ENCODE data around the gene LMF2. TPM values are rescaled to one million over a fixed set of nuclear protein-coding genes. Genes with fewer than 3 reads are reported as not detected.

The LMF2 gene
- total RNA-seq, 1 donor from 2014 or later, result 93.2 TPM

DNA sequence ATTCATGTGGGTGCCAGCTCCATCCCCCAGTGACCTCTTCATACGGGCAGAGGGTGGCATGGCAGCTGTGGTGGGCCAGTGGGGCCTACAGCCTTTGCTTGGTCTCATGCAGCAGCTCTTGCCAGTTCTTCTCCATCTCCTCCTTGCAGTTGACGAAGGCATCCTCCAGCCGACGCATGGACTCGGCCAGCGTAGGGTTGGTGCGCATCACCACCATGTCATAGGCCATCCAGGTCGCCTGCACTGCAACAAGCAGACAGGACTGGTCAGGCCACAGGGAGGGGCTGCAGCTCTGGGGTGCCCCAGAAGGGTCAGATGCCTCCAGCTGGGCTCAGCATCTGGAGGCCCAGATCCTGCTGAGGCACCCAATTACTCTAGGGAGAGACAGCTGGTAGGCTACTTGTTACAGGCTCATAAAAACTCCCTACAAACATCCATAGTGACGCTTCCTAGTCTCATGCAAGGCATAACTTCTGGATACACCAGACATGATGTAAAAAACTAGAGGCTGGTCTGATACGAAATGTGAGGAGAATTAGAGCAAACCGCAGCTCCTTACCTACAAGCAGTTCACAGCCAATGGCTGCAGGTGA lies 43.8 kb upstream of the LMF2 start:
- peaks cover 32% of the 10 kb centered on the region for H3K27me3 Mint-ChIP-seq (ENCODE audit: low read depth, unreplicated experiment)
- Histone ChIP-seq H4K20me1 (ENCODE audit: insufficient read depth, low read length) (no peaks in the 10 kb centered on the region), H3K79me2 (ENCODE audit: insufficient read depth, low read length) (no peaks in the 10 kb centered on the region), H3K36me3 (ENCODE audit: insufficient read depth, low read length) (no peaks in the 10 kb centered on the region), H3K27ac (ENCODE audit: low read depth, low read length) (no peak overlapping the region), H3K9me3 (ENCODE audit: insufficient read depth, low read depth, low read length) (no peaks in the 10 kb centered on the region), H3K4me2 (ENCODE audit: low read length) (no peak overlapping the region), H2AFZ (ENCODE audit: low read depth, low read length) (no peak overlapping the region), H3K9ac (ENCODE audit: low read length) (no peak overlapping the region), H3K27me3 (ENCODE audit: insufficient read depth, low read length) (peaks cover 35% of the 10 kb centered on the region), H3K4me1 (ENCODE audit: insufficient read depth, low read length) (no peaks in the 10 kb centered on the region), H3K4me3 (ENCODE audit: insufficient read depth, low read depth, low read length) (no peak overlapping the region)
- H3K4me3 Mint-ChIP-seq (ENCODE audit: unreplicated experiment), result no peak overlapping the region
- H3K36me3 Mint-ChIP-seq (ENCODE audit: low read depth, unreplicated experiment), result no peaks in the 10 kb centered on the region
- H3K9me3 Mint-ChIP-seq (ENCODE audit: unreplicated experiment), result no peaks in the 10 kb centered on the region
- no peak for DNase-seq (ENCODE audit: low read depth)
- no peak for FAIRE-seq
- no peaks in the 10 kb centered on the region for H3K4me1 Mint-ChIP-seq (ENCODE audit: low read depth, unreplicated experiment)
- TF ChIP-seq EZH2 (IDR thresholded peaks at IDR 0.05; ENCODE audit: insufficient read depth, low read length), result no peak
- TF ChIP-seq CTCF (IDR thresholded peaks at IDR 0.05; ENCODE audit: insufficient read depth, low read depth, low read length), result no peak
- H3K27ac Mint-ChIP-seq (ENCODE audit: unreplicated experiment), result no peak overlapping the region

DNA sequence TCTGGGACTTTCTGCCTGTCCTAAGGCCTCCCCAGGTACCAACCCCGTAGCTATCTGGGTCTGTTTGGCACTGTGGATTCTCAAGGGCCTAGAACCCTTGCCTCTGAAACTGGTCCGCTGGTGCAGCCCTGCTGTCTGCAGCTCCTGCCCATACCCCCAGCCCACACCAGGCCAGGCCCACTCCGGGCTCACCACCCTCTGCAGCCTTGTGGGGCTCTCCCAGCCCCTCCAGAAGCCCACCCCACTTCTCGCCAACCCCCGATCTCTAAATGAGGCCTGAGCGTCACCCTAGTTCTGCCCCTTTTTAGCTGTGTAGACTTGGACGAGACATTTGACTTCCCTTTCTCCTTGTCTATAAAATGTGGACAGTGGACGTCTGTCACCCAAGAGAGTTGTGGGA lies 42.9 kb upstream of the LMF2 start:
- H3K27ac ChIP-seq (ENCODE audit: low read depth, low read length), result no peak overlapping the region
- H3K4me2 ChIP-seq (ENCODE audit: low read length), result no peak overlapping the region
- TF ChIP-seq EZH2 (IDR thresholded peaks at IDR 0.05; ENCODE audit: insufficient read depth, low read length) (no peak), CTCF (IDR thresholded peaks at IDR 0.05; ENCODE audit: insufficient read depth, low read depth, low read length) (no peak)
- peaks cover 28% of the 10 kb centered on the region for H3K27me3 Mint-ChIP-seq (ENCODE audit: low read depth, unreplicated experiment)
- H3K4me1 ChIP-seq (ENCODE audit: insufficient read depth, low read length), result no peaks in the 10 kb centered on the region
- H3K9ac ChIP-seq (ENCODE audit: low read length), result no peak overlapping the region
- no peaks in the 10 kb centered on the region for H3K36me3 ChIP-seq (ENCODE audit: insufficient read depth, low read length)
- no peak overlapping the region for H2AFZ ChIP-seq (ENCODE audit: low read depth, low read length)
- no peak overlapping the region for H3K4me3 Mint-ChIP-seq (ENCODE audit: unreplicated experiment)
- H3K27ac Mint-ChIP-seq (ENCODE audit: unreplicated experiment), result no peak overlapping the region
- DNase-seq (ENCODE audit: low read depth), result no peak
- H3K4me1 Mint-ChIP-seq (ENCODE audit: low read depth, unreplicated experiment), result peaks cover 3% of the 10 kb centered on the region
- no peaks in the 10 kb centered on the region for H3K9me3 Mint-ChIP-seq (ENCODE audit: unreplicated experiment)
- no peaks in the 10 kb centered on the region for H3K36me3 Mint-ChIP-seq (ENCODE audit: low read depth, unreplicated experiment)
- no peaks in the 10 kb centered on the region for H3K9me3 ChIP-seq (ENCODE audit: insufficient read depth, low read depth, low read length)
- no peaks in the 10 kb centered on the region for H4K20me1 ChIP-seq (ENCODE audit: insufficient read depth, low read length)
- H3K79me2 ChIP-seq (ENCODE audit: insufficient read depth, low read length), result no peaks in the 10 kb centered on the region
- H3K4me3 ChIP-seq (ENCODE audit: insufficient read depth, low read depth, low read length), result no peak overlapping the region
- H3K27me3 ChIP-seq (ENCODE audit: insufficient read depth, low read length), result peaks cover 30% of the 10 kb centered on the region
- FAIRE-seq, result no peak

DNA sequence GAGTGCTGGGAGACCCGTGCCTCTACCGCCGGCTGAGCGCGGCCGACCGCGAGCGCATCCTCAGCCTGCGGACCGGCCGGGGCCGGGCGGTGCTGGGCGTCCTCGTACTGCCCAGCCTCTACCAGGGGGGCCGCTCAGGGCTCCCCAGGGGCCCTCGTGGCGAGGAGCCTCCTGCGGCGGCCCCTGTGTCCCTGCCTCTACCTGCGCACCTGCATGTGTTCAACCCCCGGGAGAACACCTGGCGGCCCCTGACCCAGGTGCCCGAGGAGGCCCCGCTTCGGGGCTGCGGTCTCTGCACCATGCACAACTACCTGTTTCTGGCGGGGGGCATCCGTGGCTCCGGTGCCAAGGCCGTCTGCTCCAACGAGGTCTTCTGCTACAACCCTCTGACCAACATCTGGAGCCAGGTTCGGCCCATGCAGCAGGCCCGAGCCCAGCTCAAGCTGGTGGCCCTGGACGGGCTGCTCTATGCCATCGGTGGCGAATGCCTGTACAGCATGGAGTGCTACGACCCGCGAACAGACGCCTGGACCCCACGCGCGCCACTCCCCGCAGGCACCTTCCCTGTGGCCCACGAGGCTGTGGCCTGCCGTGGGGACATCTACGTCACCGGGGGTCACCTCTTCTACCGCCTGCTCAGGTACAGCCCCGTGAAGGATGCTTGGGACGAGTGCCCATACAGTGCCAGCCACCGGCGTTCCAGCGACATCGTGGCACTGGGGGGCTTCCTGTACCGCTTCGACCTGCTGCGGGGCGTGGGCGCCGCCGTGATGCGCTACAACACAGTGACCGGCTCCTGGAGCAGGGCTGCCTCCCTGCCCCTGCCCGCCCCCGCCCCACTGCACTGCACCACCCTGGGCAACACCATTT lies 41.7 kb upstream of the LMF2 start:
- Mint-ChIP-seq H3K9me3 (ENCODE audit: unreplicated experiment) (no peaks in the 10 kb centered on the region), H3K27ac (ENCODE audit: unreplicated experiment) (no peak overlapping the region)
- peaks cover 28% of the 10 kb centered on the region for H3K27me3 ChIP-seq (ENCODE audit: insufficient read depth, low read length)

More for the DNA sequence above, 41.7 kb upstream of the LMF2 start:
- Histone ChIP-seq H3K9ac (ENCODE audit: low read length) (no peak overlapping the region), H3K36me3 (ENCODE audit: insufficient read depth, low read length) (no peaks in the 10 kb centered on the region), H3K79me2 (ENCODE audit: insufficient read depth, low read length) (no peaks in the 10 kb centered on the region), H3K27ac (ENCODE audit: low read depth, low read length) (no peak overlapping the region), H3K4me2 (ENCODE audit: low read length) (no peak overlapping the region), H3K4me3 (ENCODE audit: insufficient read depth, low read depth, low read length) (no peak overlapping the region), H2AFZ (ENCODE audit: low read depth, low read length) (no peak overlapping the region), H3K9me3 (ENCODE audit: insufficient read depth, low read depth, low read length) (no peaks in the 10 kb centered on the region), H4K20me1 (ENCODE audit: insufficient read depth, low read length) (no peaks in the 10 kb centered on the region), H3K4me1 (ENCODE audit: insufficient read depth, low read length) (no peaks in the 10 kb centered on the region)
- no peak for DNase-seq (ENCODE audit: low read depth)
- no peaks in the 10 kb centered on the region for H3K36me3 Mint-ChIP-seq (ENCODE audit: low read depth, unreplicated experiment)
- no peak for FAIRE-seq
- peaks cover 30% of the 10 kb centered on the region for H3K27me3 Mint-ChIP-seq (ENCODE audit: low read depth, unreplicated experiment)
- no peak overlapping the region for H3K4me3 Mint-ChIP-seq (ENCODE audit: unreplicated experiment)
- TF ChIP-seq CTCF (IDR thresholded peaks at IDR 0.05; ENCODE audit: insufficient read depth, low read depth, low read length), result no peak
- TF ChIP-seq EZH2 (IDR thresholded peaks at IDR 0.05; ENCODE audit: insufficient read depth, low read length), result peak; percentile 19
- peaks cover 5% of the 10 kb centered on the region for H3K4me1 Mint-ChIP-seq (ENCODE audit: low read depth, unreplicated experiment)
